ENCODE results near the gene RNASE9.

- TF ChIP-seq JUNB (IDR thresholded peaks at IDR 0.05; ENCODE audit: unreplicated experiment) (no peak), POLR2AphosphoS5 (IDR thresholded peaks at IDR 0.05; ENCODE audit: low read depth) (no peak), CTCF (conservative IDR thresholded peaks at IDR 0.05; ENCODE audit: low read depth in 2 of 2) (no peak), ETS1 (IDR thresholded peaks at IDR 0.05) (no peak)
These were observed 43.2 kb upstream of the RNASE9 start for GRCh38 chr14:20603813-20604690.

All from GM23338 (cell line).